LNCAP (cell line): ENCODE measurements around the gene SPSB2.

Experiments
- TF ChIP-seq, protein P1 (sequence below): fragments of 450-650 bp; IDR thresholded peaks from 2 replicates; pipeline ENCODE4 v1.5.1; 2017; ENCODE audit warnings: mild to moderate bottlenecking

SPSB2 gene

DNA sequence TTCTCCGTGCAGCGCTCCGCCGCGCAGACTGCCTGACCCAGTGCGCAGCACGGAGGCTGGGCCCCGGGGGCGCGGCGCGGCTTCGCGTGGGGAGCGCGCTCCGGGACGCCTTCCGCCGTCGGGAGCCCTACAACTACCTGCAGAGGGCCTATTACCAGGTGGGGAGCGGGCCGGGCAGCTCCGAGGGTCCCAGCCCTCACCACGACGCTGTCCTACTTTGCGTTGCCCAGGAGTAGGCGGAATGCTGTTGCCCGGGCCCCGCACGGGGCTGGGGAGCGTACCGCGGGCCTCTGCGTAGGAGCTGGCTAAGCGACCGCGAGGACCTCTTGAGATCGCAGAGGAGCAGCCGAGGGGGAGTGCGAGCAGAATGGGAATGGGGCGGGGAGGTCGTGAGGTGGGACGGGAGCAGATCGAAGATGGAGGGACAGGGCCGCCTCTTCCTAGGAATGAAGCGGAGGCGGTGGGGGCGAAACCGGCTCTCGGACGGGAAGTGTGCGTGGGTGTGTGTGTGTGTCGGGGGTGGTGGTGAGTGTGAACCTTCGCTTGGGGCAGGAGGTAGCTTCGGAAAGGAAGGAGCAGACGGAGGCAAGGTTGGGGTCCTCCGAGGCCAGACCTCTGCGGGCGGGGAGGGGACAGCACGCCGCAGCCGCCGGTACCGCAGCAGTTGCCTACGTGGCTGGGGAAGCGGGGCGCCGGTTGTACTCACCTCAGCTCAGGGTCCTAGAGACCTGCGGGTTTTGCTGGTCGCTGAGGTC lies 44.1 kb downstream of the SPSB2 start:
- TF ChIP-seq, protein P1, sequence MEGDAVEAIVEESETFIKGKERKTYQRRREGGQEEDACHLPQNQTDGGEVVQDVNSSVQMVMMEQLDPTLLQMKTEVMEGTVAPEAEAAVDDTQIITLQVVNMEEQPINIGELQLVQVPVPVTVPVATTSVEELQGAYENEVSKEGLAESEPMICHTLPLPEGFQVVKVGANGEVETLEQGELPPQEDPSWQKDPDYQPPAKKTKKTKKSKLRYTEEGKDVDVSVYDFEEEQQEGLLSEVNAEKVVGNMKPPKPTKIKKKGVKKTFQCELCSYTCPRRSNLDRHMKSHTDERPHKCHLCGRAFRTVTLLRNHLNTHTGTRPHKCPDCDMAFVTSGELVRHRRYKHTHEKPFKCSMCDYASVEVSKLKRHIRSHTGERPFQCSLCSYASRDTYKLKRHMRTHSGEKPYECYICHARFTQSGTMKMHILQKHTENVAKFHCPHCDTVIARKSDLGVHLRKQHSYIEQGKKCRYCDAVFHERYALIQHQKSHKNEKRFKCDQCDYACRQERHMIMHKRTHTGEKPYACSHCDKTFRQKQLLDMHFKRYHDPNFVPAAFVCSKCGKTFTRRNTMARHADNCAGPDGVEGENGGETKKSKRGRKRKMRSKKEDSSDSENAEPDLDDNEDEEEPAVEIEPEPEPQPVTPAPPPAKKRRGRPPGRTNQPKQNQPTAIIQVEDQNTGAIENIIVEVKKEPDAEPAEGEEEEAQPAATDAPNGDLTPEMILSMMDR: no peak

DNA sequence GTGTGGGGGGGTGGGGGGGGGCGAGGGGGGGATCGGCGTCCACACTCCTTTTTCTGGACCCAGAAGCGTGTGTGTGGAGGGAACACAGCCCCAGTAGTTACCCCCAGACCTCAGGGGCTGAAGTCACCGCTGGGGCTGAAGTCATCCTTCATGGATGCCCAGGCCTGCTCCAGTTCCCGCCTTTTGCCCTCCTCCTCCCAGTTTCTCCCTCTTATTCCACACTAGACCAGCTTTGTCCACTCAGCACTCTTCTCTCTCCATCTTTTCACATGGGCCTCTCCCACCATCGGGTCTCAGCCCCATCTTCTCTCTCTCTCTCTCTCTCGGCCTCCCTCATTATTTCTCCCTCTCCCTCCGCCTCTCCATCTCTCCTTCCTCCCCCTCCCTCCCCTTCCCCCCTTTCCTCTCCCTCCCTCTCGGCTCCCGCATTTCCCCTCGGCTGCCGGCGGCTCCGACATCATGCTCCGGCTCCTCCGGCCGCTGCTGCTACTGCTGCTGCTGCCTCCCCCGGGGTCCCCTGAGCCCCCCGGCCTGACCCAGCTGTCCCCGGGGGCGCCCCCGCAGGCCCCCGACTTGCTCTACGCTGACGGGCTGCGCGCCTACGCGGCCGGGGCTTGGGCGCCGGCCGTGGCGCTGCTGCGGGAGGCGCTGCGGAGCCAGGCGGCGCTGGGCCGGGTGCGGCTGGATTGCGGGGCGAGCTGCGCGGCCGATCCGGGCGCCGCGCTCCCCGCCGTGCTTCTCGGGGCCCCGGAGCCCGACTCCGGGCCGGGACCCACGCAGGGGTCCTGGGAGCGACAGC lies 44.9 kb downstream of the SPSB2 start, which contains the start of gene P3H3:
P3H3 (plus strand) TSS at position 426 of the 799 bp plus-strand sequence; CDS start at position 460, 34 bp downstream.
- TF ChIP-seq, protein P1: no peak

DNA sequence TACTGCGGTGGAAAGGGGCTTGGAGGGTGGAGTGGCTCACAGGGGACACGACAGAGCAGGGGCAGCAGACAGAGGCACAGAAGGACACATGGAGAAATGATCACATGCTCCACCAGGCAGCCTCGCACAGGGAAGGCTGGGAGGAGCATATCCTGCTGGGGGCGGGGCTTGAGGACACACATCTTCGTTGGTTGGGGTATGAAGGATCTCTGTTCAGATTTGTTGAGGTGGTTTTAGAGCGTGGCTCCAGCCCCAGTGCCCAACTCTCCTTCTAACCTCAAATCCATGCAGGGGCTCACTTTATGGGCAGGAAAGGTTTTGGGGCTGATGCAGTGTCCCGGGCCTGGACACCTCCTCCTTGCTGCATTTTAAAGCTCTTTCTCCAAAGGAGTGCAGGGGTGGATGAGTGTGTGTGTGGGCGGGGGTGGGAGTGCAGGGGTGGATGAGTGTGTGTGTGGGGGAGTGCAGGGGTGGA lies 45.6 kb downstream of the SPSB2 start:
- TF ChIP-seq, protein P1: no peak

DNA sequence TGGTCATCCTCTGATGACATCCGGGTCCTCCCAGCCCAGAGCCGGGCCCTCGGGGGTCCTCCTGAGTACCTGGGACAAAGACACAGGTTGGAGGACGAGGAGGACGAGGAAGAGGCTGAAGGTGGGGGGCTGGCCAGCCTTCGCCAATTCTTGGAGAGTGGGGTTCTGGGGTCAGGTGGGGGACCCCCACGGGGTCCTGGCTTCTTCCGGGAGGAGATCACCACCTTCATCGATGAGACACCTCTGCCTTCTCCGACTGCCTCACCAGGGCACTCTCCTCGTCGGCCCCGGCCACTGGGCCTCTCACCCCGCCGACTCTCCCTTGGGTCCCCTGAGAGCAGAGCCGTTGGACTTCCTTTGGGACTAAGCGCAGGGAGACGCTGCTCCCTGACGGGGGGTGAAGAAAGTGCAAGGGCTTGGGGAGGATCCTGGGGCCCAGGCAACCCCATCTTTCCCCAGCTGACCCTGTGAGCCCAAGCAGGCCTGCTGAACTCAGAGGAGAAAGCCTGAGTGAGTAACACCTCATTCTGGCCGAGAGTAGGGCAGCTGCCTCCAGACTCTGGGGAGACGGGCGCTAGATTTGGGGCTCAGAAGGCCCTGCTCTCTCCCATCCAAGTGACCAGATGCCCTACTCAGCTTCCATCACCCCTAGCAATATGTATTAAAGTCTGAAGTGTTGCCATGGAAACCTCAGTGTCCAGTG lies 46.2 kb downstream of the SPSB2 start:
- TF ChIP-seq, protein P1: no peak

DNA sequence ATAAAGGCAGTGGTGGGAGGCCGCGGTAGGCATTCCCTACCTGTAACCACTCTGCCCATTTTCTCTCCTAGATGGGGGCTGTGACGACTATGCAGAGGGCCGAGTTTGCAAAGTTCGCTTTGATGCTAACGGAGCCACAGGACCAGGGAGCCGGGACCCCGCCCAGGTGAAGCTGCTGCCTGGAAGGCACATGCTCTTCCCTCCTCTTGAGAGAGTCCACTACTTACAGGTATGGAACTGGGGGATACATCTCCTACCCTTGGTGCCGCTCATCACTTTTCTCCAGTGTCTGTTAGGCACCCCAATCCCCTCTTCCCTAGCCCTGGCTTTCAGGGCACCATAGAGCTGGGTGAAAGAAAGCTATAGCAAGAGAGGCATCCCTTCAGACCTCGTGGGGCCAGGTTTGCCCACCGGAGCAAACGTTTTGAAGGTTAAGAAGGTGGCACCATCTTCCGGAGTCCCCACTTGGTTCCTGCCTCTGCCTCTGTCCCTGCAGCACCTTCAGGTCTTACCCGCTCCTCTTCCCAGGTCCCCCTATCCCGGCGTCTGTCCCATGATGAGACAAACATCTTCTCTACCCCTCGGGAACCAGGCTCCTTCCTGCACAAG lies 46.9 kb downstream of the SPSB2 start:
- TF ChIP-seq, protein P1: no peak

DNA sequence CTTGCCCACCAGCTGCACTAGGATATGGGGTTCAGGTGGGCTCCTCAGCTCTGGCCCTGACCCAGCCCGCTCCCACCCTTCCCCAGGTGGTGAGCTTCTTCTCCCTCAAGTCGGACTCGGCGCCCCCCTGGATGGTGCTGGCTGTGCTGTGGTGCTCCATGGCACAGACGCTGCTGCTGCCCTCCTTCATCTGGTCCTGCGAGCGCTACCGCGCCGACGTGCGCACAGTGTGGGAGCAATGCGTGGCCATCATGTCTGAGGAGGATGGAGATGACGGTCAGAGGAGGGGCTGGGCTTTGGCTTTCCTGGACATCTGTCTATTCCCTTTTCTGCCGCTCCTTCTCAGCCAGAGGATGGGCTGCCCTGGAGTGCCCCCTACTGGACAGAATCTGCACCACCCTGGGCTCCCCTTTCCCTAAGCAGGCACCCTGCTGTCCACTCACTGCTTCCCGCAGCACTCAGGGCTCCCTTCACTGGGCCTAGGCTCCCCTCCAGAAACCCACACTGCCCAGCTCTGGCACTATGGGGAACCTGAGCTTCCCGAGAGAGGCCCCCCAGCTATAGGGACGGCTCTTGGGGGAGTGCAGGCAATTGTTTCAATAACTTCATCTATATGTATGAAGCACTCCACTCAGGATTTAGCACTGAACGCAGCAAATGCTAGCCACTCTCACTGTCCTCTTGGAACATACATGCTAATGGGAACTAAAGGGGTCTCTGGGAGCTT lies 47.5 kb downstream of the SPSB2 start:
- TF ChIP-seq, protein P1: peak; percentile 91
